WTC11 (cell line): ENCODE results near the gene MN1. TPM values are rescaled to one million over a fixed set of nuclear protein-coding genes. Genes with fewer than 3 reads are reported as not detected.

Experiments used
- ATAC-seq: fragments of 200-7000 bp; cut with Tn5 transposase; 2 replicates; pipeline ENCODE4 v1.10.0; 2021; ENCODE audit warnings: mild to moderate bottlenecking, moderate library complexity
- Bru-seq: library from RNA; stranded (reverse); fragments of 400-500 nt; gene quantifications from one replicate; lab custom pipeline; 2021; lab: Mats Ljungman, UMichigan
- CTCF ChIA-PET: fragments of 300-600 bp; sonication (Branson Sonifier 250); formaldehyde crosslinking; loops from one replicate; lab custom pipeline; 2021; ENCODE audit warnings: antibody characterized with exemption; lab: Charles Lee
- POLR2A ChIA-PET: fragments of 350-600 bp; sonication (Branson Sonifier 250); formaldehyde crosslinking; loops from one replicate; lab custom pipeline; 2021; ENCODE audit warnings: antibody characterized with exemption; lab: Charles Lee
- DNase-seq: peaks from one replicate; pipeline ENCODE4 v3.0.0; 2021; ENCODE audit warnings: low spot score
- H3K27ac Mint-ChIP-seq: 2 replicates; pipeline ENCODE4 v1.8.0; 2021; ENCODE audit warnings: mixed read lengths
- H3K27me3 Mint-ChIP-seq: 2 replicates; pipeline ENCODE4 v1.8.0; 2021; ENCODE audit warnings: low read depth, mild to moderate bottlenecking, moderate library complexity, mixed read lengths
- H3K36me3 Mint-ChIP-seq: 2 replicates; pipeline ENCODE4 v1.8.0; 2021; ENCODE audit warnings: mixed read lengths
- H3K4me1 Mint-ChIP-seq: 2 replicates; pipeline ENCODE4 v1.8.0; 2022; ENCODE audit warnings: mixed read lengths
- H3K4me3 Mint-ChIP-seq: 2 replicates; pipeline ENCODE4 v1.8.0; 2021; ENCODE audit warnings: mild to moderate bottlenecking, moderate library complexity, mixed read lengths
- H3K9me3 Mint-ChIP-seq: 2 replicates; pipeline ENCODE4 v1.8.0; 2021; ENCODE audit warnings: mixed read lengths
- ATF6 ChIP-seq: sonication (generic); formaldehyde crosslinking; IDR thresholded peaks from 2 replicates; pipeline ENCODE4 v1.8.1; 2023; ENCODE audit warnings: mild to moderate bottlenecking, missing genetic modification reagents
- CDX4 ChIP-seq: fragments of 250-450 bp; sonication (Bioruptor Pico); IDR thresholded peaks from 2 replicates; pipeline ENCODE4 v1.9.0; 2021; ENCODE audit warnings: moderate library complexity, mild to moderate bottlenecking, inconsistent platforms, borderline replicate concordance
- ERG ChIP-seq: fragments of 250-450 bp; sonication (Bioruptor Pico); IDR thresholded peaks from 2 replicates; pipeline ENCODE4 v1.8.0; 2021; ENCODE audit warnings: mild to moderate bottlenecking
- ESRRA ChIP-seq: sonication (generic); formaldehyde crosslinking; IDR thresholded peaks from 2 replicates; pipeline ENCODE4 v1.8.1; 2022; ENCODE audit warnings: mild to moderate bottlenecking, missing genetic modification reagents, borderline replicate concordance
- GABPB1 ChIP-seq: sonication (generic); formaldehyde crosslinking; IDR thresholded peaks from 2 replicates; pipeline ENCODE4 v1.8.1; 2023; ENCODE audit warnings: mild to moderate bottlenecking, missing genetic modification reagents
- HMGXB4 ChIP-seq: sonication (generic); formaldehyde crosslinking; IDR thresholded peaks from 2 replicates; pipeline ENCODE4 v1.8.1; 2023; ENCODE audit warnings: mild to moderate bottlenecking, moderate library complexity, missing genetic modification reagents
- MAX ChIP-seq: sonication (generic); formaldehyde crosslinking; IDR thresholded peaks from 2 replicates; pipeline ENCODE4 v1.8.0; 2022; ENCODE audit warnings: mild to moderate bottlenecking, missing genetic modification reagents
- MYBL2 ChIP-seq: sonication (generic); formaldehyde crosslinking; IDR thresholded peaks from 2 replicates; pipeline ENCODE4 v1.8.1; 2023; ENCODE audit warnings: mild to moderate bottlenecking, moderate library complexity, missing genetic modification reagents
- NFYB ChIP-seq: sonication (generic); formaldehyde crosslinking; conservative IDR thresholded peaks from 2 replicates; pipeline ENCODE4 v1.8.0; 2022; ENCODE audit warnings: low read depth, missing genetic modification reagents
- SMAD3 ChIP-seq: sonication (generic); formaldehyde crosslinking; IDR thresholded peaks from 2 replicates; pipeline ENCODE4 v1.8.0; 2022; ENCODE audit warnings: missing genetic modification reagents, mild to moderate bottlenecking, borderline replicate concordance
- SP1 ChIP-seq: sonication (generic); formaldehyde crosslinking; conservative IDR thresholded peaks from 2 replicates; pipeline ENCODE4 v1.8.1; 2022; ENCODE audit warnings: missing genetic modification reagents
- TCF7 ChIP-seq: sonication (generic); formaldehyde crosslinking; IDR thresholded peaks from 2 replicates; pipeline ENCODE4 v1.8.0; 2022; ENCODE audit warnings: mild to moderate bottlenecking, low read depth, missing genetic modification reagents, moderate library complexity
- TP53 ChIP-seq: sonication (generic); formaldehyde crosslinking; IDR thresholded peaks from 2 replicates; pipeline ENCODE4 v1.8.1; 2023; ENCODE audit warnings: mild to moderate bottlenecking, missing genetic modification reagents
- USF1 ChIP-seq: sonication (generic); formaldehyde crosslinking; IDR thresholded peaks from 2 replicates; pipeline ENCODE4 v1.8.0; 2022; ENCODE audit warnings: mild to moderate bottlenecking, missing genetic modification reagents
- USF2 ChIP-seq: sonication (generic); formaldehyde crosslinking; IDR thresholded peaks from 2 replicates; pipeline ENCODE4 v1.8.1; 2023; ENCODE audit warnings: mild to moderate bottlenecking, missing genetic modification reagents, moderate library complexity
- ZMAT4 ChIP-seq: fragments of 250-450 bp; sonication (Bioruptor Pico); IDR thresholded peaks from 2 replicates; pipeline ENCODE4 v1.9.0; 2021; ENCODE audit warnings: mild to moderate bottlenecking
- ZNF121 ChIP-seq: sonication (generic); formaldehyde crosslinking; IDR thresholded peaks from 2 replicates; pipeline ENCODE4 v1.8.0; 2023; ENCODE audit warnings: missing genetic modification reagents
- ZNF232 ChIP-seq: sonication (generic); formaldehyde crosslinking; IDR thresholded peaks from 2 replicates; pipeline ENCODE4 v1.8.0; 2022; ENCODE audit warnings: mild to moderate bottlenecking, missing genetic modification reagents
- ZNF281 ChIP-seq: sonication (generic); formaldehyde crosslinking; IDR thresholded peaks from 2 replicates; pipeline ENCODE4 v1.8.0; 2023; ENCODE audit warnings: mild to moderate bottlenecking, missing genetic modification reagents
- ZNF317 ChIP-seq: sonication (generic); formaldehyde crosslinking; IDR thresholded peaks from 2 replicates; pipeline ENCODE4 v1.8.1; 2023; ENCODE audit warnings: low read depth, mild to moderate bottlenecking, moderate library complexity, missing genetic modification reagents, borderline replicate concordance
- ZNF512 ChIP-seq: sonication (generic); formaldehyde crosslinking; IDR thresholded peaks from 2 replicates; pipeline ENCODE4 v1.8.1; 2022; ENCODE audit warnings: missing genetic modification reagents, borderline replicate concordance
- ZNF671 ChIP-seq: fragments of 250-450 bp; sonication (Bioruptor Pico); IDR thresholded peaks from 2 replicates; pipeline ENCODE4 v1.8.0; 2021; ENCODE audit warnings: mild to moderate bottlenecking
- long read RNA-seq, 3 experiments: library from RNA in 1 of 3; library from capped mRNA in 1 of 3; library from polyadenylated mRNA in 1 of 3; unstranded in 2 of 3; stranded (forward) in 1 of 3; transcript quantifications; one replicate each; pipeline ENCODE4 v2.0.0, GENCODE V29; 2021
- total RNA-seq: library from RNA; stranded (reverse); gene quantifications from 3 replicates; pipeline ENCODE4 v1.2.3, GENCODE V29; 2021

The MN1 gene
- total RNA-seq (16.3 to 21.3 TPM (median 16.7 TPM) in 3 replicates), Bru-seq, nascent RNA (percentile 61 among the genes with signal in this experiment)
- long read RNA-seq, experiment 1, full-length matches to known transcripts = 25 of 32 reads
- long read RNA-seq, experiment 1, partial matches to known transcripts = 0 of 32 reads
- long read RNA-seq, experiment 1, other reads (novel, unspliced or antisense) = 7 of 32 reads
- long read RNA-seq, experiment 2, full-length matches to known transcripts = 11 of 21 reads
- long read RNA-seq, experiment 2, partial matches to known transcripts = 0 of 21 reads
- long read RNA-seq, experiment 2, other reads (novel, unspliced or antisense) = 10 of 21 reads
- long read RNA-seq, experiment 3 = 0 reads

GRCh38 chr22:27801616-27802345 lies at the start of gene MN1:
MN1 (minus strand) TSS chr22:27801756; CDS start chr22:27800543, 1,213 bp downstream.
- ChIA-PET CTCF (interaction anchor here (0.6 to 1.0 kb wide), 4 partner anchors 73 to 715 kb away, joined by 3 read pairs; no protein-coding TSS in a partner anchor), POLR2A (interaction anchor here (0.6 kb wide), 1 partner anchor 119 kb away, joined by 4 read pairs; no protein-coding TSS in a partner anchor)
- H3K36me3 Mint-ChIP-seq = no peaks in the 10 kb centered on the region
- peak; percentile 71 for DNase-seq
- no peak within 1 kb of the TSS for H3K27ac Mint-ChIP-seq
- peak within 1 kb of the TSS; percentile 81 for H3K4me3 Mint-ChIP-seq
- no peaks in the 10 kb centered on the region for H3K9me3 Mint-ChIP-seq
- peaks cover 30% of the 10 kb centered on the region for H3K4me1 Mint-ChIP-seq
- peak; percentile 13 for ATAC-seq
- H3K27me3 Mint-ChIP-seq = peaks cover 73% of the 10 kb centered on the region
- TF ChIP-seq NFYB (CRISPR knock-in tag) (no peak), ESRRA (CRISPR knock-in tag) (no peak), MAX (CRISPR knock-in tag) (no peak), MYBL2 (no peak), ERG (CRISPR knock-in tag) (no peak), SMAD3 (CRISPR knock-in tag) (no peak), USF1 (CRISPR knock-in tag) (peak; percentile 18; the same call in 1 of the 2 replicates), CDX4 (no peak), GABPB1 (CRISPR knock-in tag) (no peak), ZMAT4 (CRISPR knock-in tag) (no peak), ZNF121 (CRISPR knock-in tag) (no peak), ZNF671 (CRISPR knock-in tag) (no peak), HMGXB4 (CRISPR knock-in tag) (0 out of 2 replicates have a peak, but pooled peaks have one; percentile 19), ZNF232 (no peak; the same call in 1 of the 2 replicates), TCF7 (CRISPR knock-in tag) (no peak), SP1 (no peak; the same call in 1 of the 2 replicates), ZNF317 (CRISPR knock-in tag) (no peak), USF2 (CRISPR knock-in tag) (no peak), ZNF281 (peak; percentile 5; the same call in 1 of the 2 replicates), TP53 (CRISPR knock-in tag) (no peak), ZNF512 (CRISPR knock-in tag) (no peak), ATF6 (CRISPR knock-in tag) (no peak)
